OCI-LY1 (cell line): ENCODE data around the gene FZR1.

Experiments used
- H2AFZ ChIP-seq: fragments of 200-600 bp; sonication (generic), shearing (Covaris generic); 2 replicates; pipeline ENCODE4 v1.6.0; 2014; ENCODE audit warnings: antibody characterized with exemption, mild to moderate bottlenecking, low read length
- H3F3A ChIP-seq: fragments of 200-600 bp; sonication (generic), shearing (Covaris generic); 2 replicates; pipeline ENCODE4 v1.6.0; 2014; ENCODE audit warnings: mild to moderate bottlenecking, antibody characterized with exemption, low read length, moderate library complexity; ENCODE audit not compliant: insufficient read depth
- H3K27ac ChIP-seq: fragments of 200-600 bp; sonication (generic); 2 replicates; pipeline ENCODE4 v1.5.1; 2014; ENCODE audit warnings: low read length, mixed run types, mild to moderate bottlenecking, low read depth; ENCODE audit not compliant: poor library complexity, severe bottlenecking
- H3K27me3 ChIP-seq: fragments of 200-600 bp; sonication (generic); 2 replicates; pipeline ENCODE4 v1.6.0; 2014; ENCODE audit warnings: antibody characterized with exemption, mild to moderate bottlenecking, low read length, moderate library complexity; ENCODE audit not compliant: insufficient read depth
- H3K36me3 ChIP-seq: fragments of 200-600 bp; sonication (generic); 2 replicates; pipeline ENCODE4 v1.6.1; 2014; ENCODE audit warnings: mild to moderate bottlenecking, antibody characterized with exemption, low read length, moderate library complexity, mixed read lengths; ENCODE audit not compliant: insufficient read depth
- H3K4me1 ChIP-seq: fragments of 200-600 bp; sonication (generic); 2 replicates; pipeline ENCODE4 v1.5.1; 2014; ENCODE audit warnings: mild to moderate bottlenecking, low read length, moderate library complexity; ENCODE audit not compliant: insufficient read depth, severe bottlenecking
- H3K4me2 ChIP-seq: fragments of 200-600 bp; sonication (generic), shearing (Covaris generic); 2 replicates; pipeline ENCODE4 v1.6.1; 2014; ENCODE audit warnings: low read length
- H3K4me3 ChIP-seq: fragments of 200-600 bp; sonication (generic); 2 replicates; pipeline ENCODE4 v1.5.1; 2014; ENCODE audit warnings: low read length, low read depth, mild to moderate bottlenecking, mixed read lengths; ENCODE audit not compliant: poor library complexity, severe bottlenecking
- H3K79me2 ChIP-seq: fragments of 200-600 bp; shearing (Covaris generic); 2 replicates; pipeline ENCODE4 v1.6.1; 2016; ENCODE audit warnings: mixed run types, low read length, mixed read lengths; ENCODE audit not compliant: insufficient read depth
- H3K9ac ChIP-seq: fragments of 200-600 bp; sonication (generic), shearing (Covaris generic); 2 replicates; pipeline ENCODE4 v1.6.1; 2014; ENCODE audit warnings: mild to moderate bottlenecking, low read length, mixed read lengths
- H3K9me2 ChIP-seq: fragments of 200-600 bp; sonication (generic), shearing (Covaris generic); 2 replicates; pipeline ENCODE4 v1.6.1; 2014; ENCODE audit warnings: low read depth, mild to moderate bottlenecking, low read length, mixed read lengths
- H3K9me3 ChIP-seq: fragments of 200-600 bp; shearing (Covaris generic); 2 replicates; pipeline ENCODE4 v1.6.1; 2014; ENCODE audit warnings: low read length, mixed read lengths
- H4K20me1 ChIP-seq: fragments of 200-600 bp; sonication (generic), shearing (Covaris generic); 2 replicates; pipeline ENCODE4 v1.6.0; 2016; ENCODE audit warnings: mild to moderate bottlenecking, low read length; ENCODE audit not compliant: insufficient read depth
- CTCF ChIP-seq: fragments of 200-600 bp; sonication (generic), shearing (Covaris generic); IDR thresholded peaks from 2 replicates; pipeline ENCODE4 v1.5.1; 2017; ENCODE audit warnings: mild to moderate bottlenecking, antibody characterized with exemption, low read length, moderate library complexity, mixed read lengths
- EZH2 ChIP-seq: fragments of 200-600 bp; sonication (generic), shearing (Covaris generic); IDR thresholded peaks from 2 replicates; pipeline ENCODE4 v1.8.0; 2017; ENCODE audit warnings: borderline replicate concordance, mixed run types, mild to moderate bottlenecking, antibody characterized with exemption, low read length, moderate library complexity, mixed read lengths

FZR1 gene

GRCh38 chr19:3531716-3532115 is 25.6 kb downstream of the FZR1 start:
- H3K27me3 ChIP-seq: no peaks in the 10 kb centered on the region
- H3K27ac ChIP-seq: no peak overlapping the region
- H3K4me3 ChIP-seq: no peak overlapping the region
- H3K9me2 ChIP-seq: no peaks in the 10 kb centered on the region
- no peaks in the 10 kb centered on the region for H3F3A ChIP-seq
- H3K36me3 ChIP-seq: peaks cover 66% of the 10 kb centered on the region
- no peak overlapping the region for H2AFZ ChIP-seq
- no peak for TF ChIP-seq CTCF
- no peak for TF ChIP-seq EZH2
- H4K20me1 ChIP-seq: no peaks in the 10 kb centered on the region
- H3K79me2 ChIP-seq: no peaks in the 10 kb centered on the region
- H3K4me2 ChIP-seq: no peak overlapping the region
- no peaks in the 10 kb centered on the region for H3K4me1 ChIP-seq
- no peak overlapping the region for H3K9ac ChIP-seq
- H3K9me3 ChIP-seq: no peaks in the 10 kb centered on the region

GRCh38 chr19:3532154-3532786 is 26.2 kb downstream of the FZR1 start:
- H4K20me1 ChIP-seq: no peaks in the 10 kb centered on the region
- no peaks in the 10 kb centered on the region for H3K9me2 ChIP-seq
- H3K79me2 ChIP-seq: no peaks in the 10 kb centered on the region
- H3K27me3 ChIP-seq: no peaks in the 10 kb centered on the region
- H3K36me3 ChIP-seq: peaks cover 62% of the 10 kb centered on the region
- H2AFZ ChIP-seq: no peak overlapping the region
- no peak overlapping the region for H3K9ac ChIP-seq
- TF ChIP-seq CTCF: no peak
- TF ChIP-seq EZH2: no peak
- no peak overlapping the region for H3K4me2 ChIP-seq
- no peaks in the 10 kb centered on the region for H3K4me1 ChIP-seq
- no peak overlapping the region for H3K27ac ChIP-seq
- no peaks in the 10 kb centered on the region for H3K9me3 ChIP-seq
- no peak overlapping the region for H3K4me3 ChIP-seq
- H3F3A ChIP-seq: no peaks in the 10 kb centered on the region

GRCh38 chr19:3533033-3533432 is 26.9 kb downstream of the FZR1 start:
- Histone ChIP-seq H3K27ac (no peak overlapping the region), H3F3A (no peaks in the 10 kb centered on the region), H3K9ac (no peak overlapping the region), H3K4me2 (no peak overlapping the region), H3K9me2 (no peaks in the 10 kb centered on the region), H3K9me3 (no peaks in the 10 kb centered on the region), H3K4me3 (no peak overlapping the region), H3K36me3 (peaks cover 62% of the 10 kb centered on the region), H3K4me1 (no peaks in the 10 kb centered on the region), H4K20me1 (no peaks in the 10 kb centered on the region), H2AFZ (no peak overlapping the region), H3K27me3 (no peaks in the 10 kb centered on the region), H3K79me2 (no peaks in the 10 kb centered on the region)
- no peak for TF ChIP-seq CTCF
- no peak for TF ChIP-seq EZH2
